ENCODE measurements around the gene UBE2O. TPM values are rescaled to one million over a fixed set of nuclear protein-coding genes. Genes with fewer than 3 reads are reported as not detected.

UBE2O gene
- total and polyA plus RNA-seq, 2 donors (not counting 3 experiments of a cell fraction or from before 2014, with no cell fraction given): 13.9 to 34.1 TPM

DNA sequence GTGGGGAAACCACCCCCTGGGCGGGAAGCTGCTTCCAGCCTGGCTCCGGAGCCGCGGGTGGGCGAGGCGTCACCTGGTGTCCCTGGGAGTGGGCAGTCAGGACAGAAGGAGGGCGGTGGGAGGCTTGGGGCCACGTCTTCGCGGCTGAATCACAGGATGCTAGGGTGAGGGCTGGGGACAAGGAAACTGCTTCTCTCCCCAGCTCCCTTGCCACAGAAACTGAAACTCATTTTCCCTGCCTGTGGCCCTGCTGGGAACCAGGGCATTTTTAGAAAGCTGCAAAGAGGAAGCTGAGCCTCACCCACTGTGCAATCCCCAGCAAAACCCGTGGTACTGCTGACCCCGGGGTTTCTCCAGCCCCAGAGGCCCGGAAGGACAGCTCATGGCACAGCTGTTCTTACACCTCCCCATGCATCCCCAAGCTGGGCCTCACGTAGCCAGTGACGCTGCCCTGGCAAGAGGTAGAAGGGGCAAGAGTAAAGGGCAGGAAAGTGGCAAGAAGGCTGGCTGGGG is 40.1 kb upstream of the UBE2O start:
- CTCF ChIA-PET: interaction anchor here (0.9 to 1.8 kb wide), 12 partner anchors 9 to 85 kb away, joined by 3 to 12 read pairs (median 4); partner anchors contain the start of genes AANAT and RHBDF2
- POLR2A ChIA-PET: no interaction called here
- peak overlapping the region; percentile 14 for H3K9ac ChIP-seq (replicated peaks; ENCODE audit: extremely low read depth, insufficient read depth, low read length)

DNA sequence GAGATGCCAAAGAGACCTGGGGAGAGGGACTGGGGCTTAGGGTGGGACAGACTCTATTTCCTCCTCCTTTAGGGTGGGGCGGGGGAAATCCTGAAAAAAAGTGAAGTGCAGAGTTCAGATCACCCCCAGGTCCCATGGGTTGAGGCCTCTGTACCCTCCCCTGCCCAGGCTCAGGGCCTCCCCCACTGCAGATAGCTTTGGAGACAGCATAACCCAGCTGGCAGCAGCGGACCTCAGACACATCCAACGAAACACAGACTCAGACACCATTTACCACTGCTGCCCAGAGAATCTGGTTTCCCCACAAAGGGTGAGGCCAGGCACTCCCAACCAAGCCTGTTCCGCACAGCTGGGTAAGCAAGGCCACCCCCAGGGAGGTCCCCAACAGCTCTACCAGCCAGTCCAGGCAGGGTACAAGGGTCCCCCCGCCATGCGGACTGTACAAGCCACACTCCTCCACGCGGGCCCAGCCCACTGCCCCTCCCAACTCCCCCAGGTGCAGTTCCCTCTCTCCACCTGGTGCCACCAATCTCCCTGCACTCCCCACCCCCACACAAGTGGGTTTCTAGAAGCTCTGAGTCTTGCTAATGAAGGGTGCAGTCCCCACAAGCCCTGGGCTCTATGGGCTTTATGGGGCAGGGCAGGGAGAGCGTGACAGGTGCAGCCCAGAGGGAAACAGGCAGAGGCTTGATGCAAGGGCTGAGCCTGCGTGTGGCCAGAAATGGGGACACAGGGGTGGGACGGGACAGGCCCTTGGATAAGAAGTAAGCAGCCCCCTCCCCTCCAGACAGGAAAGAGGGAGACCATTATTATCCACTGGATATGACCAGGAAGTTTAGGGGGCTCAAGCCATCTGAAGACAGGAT is 39.4 kb upstream of the UBE2O start:
- H3K4me3 ChIP-seq (replicated peaks in 1 of 3; ENCODE audit: insufficient read depth in 1 of 3, low read depth in 1 of 3, low read length in 3 of 3): no peak overlapping the region
- peak overlapping the region; percentile 42 for H3K27ac ChIP-seq (ENCODE audit: insufficient read depth, low read depth, low read length)
- no peaks in the 10 kb centered on the region for H3K36me3 ChIP-seq (ENCODE audit: control insufficient read depth in 2 of 2, extremely low read depth in 1 of 2, insufficient read depth in 2 of 2, low read length in 2 of 2)
- ChIA-PET CTCF (interaction anchor here (0.9 to 1.9 kb wide), 12 partner anchors 10 to 84 kb away, joined by 3 to 12 read pairs (median 4); partner anchors contain the start of genes AANAT and RHBDF2), POLR2A (no interaction called here)
- H3K9me3 ChIP-seq (replicated peaks; ENCODE audit: control insufficient read depth, insufficient read depth, low read length): no peaks in the 10 kb centered on the region
- FAIRE-seq (no peak), DNase-seq (ENCODE audit: low read depth, low spot score) (no peak)
- TF ChIP-seq JUN (IDR thresholded peaks at IDR 0.05; ENCODE audit: borderline replicate concordance, insufficient read depth, insufficient read length, low read depth): no peak
- TF ChIP-seq EZH2 (IDR thresholded peaks at IDR 0.05; ENCODE audit: borderline replicate concordance, low read depth, low read length, severe bottlenecking): no peak
- TF ChIP-seq, protein P1, sequence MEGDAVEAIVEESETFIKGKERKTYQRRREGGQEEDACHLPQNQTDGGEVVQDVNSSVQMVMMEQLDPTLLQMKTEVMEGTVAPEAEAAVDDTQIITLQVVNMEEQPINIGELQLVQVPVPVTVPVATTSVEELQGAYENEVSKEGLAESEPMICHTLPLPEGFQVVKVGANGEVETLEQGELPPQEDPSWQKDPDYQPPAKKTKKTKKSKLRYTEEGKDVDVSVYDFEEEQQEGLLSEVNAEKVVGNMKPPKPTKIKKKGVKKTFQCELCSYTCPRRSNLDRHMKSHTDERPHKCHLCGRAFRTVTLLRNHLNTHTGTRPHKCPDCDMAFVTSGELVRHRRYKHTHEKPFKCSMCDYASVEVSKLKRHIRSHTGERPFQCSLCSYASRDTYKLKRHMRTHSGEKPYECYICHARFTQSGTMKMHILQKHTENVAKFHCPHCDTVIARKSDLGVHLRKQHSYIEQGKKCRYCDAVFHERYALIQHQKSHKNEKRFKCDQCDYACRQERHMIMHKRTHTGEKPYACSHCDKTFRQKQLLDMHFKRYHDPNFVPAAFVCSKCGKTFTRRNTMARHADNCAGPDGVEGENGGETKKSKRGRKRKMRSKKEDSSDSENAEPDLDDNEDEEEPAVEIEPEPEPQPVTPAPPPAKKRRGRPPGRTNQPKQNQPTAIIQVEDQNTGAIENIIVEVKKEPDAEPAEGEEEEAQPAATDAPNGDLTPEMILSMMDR (IDR thresholded peaks at IDR 0.05; ENCODE audit: extremely low read depth in 1 of 2, insufficient read depth in 1 of 2, low read depth in 1 of 2, low read length in 2 of 2): no peak
- no peak for TF ChIP-seq POLR2A (IDR thresholded peaks at IDR 0.05; ENCODE audit: low read depth, low read length)
- no peak for TF ChIP-seq FOS (IDR thresholded peaks at IDR 0.05; ENCODE audit: borderline replicate concordance, insufficient read depth, low read length)
- TF ChIP-seq, protein P2, sequence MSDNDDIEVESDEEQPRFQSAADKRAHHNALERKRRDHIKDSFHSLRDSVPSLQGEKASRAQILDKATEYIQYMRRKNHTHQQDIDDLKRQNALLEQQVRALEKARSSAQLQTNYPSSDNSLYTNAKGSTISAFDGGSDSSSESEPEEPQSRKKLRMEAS (IDR thresholded peaks at IDR 0.05; ENCODE audit: insufficient read depth, insufficient read length): no peak
- TF ChIP-seq MYC (IDR thresholded peaks at IDR 0.05; ENCODE audit: low read depth, low read length): no peak
- no peak for TF ChIP-seq GATA2 (IDR thresholded peaks at IDR 0.05; ENCODE audit: insufficient read depth, insufficient read length, low read depth, low read length)
- TF ChIP-seq POLR2AphosphoS5 (IDR thresholded peaks at IDR 0.05; ENCODE audit: insufficient read depth, low read depth, low read length): no peak
- H3K79me2 ChIP-seq (ENCODE audit: control insufficient read depth, insufficient read depth, low read length): peaks cover 3% of the 10 kb centered on the region
- dilution Hi-C loops (cut with MboI; ENCODE audit: extremely low pct_ligation_motif_present, low sequenced_read_pairs): no loop called here
- no peaks in the 10 kb centered on the region for H3K9me1 ChIP-seq (replicated peaks; ENCODE audit: control insufficient read depth, extremely low read depth, insufficient read depth, low read length)
- H2AFZ ChIP-seq (ENCODE audit: low read depth, low read length): no peak overlapping the region
- peak overlapping the region; percentile 6 for H3K4me2 ChIP-seq (ENCODE audit: insufficient read depth, low read length)
- no peaks in the 10 kb centered on the region for H4K20me1 ChIP-seq (replicated peaks; ENCODE audit: control insufficient read depth, extremely low read depth, insufficient read depth, low read length)
- BruUV-seq (replicated peaks): no TSS peak
- intact Hi-C loops (cut with micrococcal nuclease): no loop called here
- H3K9ac ChIP-seq (replicated peaks; ENCODE audit: extremely low read depth, insufficient read depth, low read length): peak overlapping the region; percentile 14
- H3K4me1 ChIP-seq (ENCODE audit: control insufficient read depth, extremely low read depth, insufficient read depth, low read length): peaks cover 20% of the 10 kb centered on the region
- H3K27me3 ChIP-seq (ENCODE audit: control insufficient read depth in 2 of 2, insufficient read depth in 2 of 2, low read length in 2 of 2): no peaks in the 10 kb centered on the region

More for the DNA sequence above, 40.1 kb upstream of the UBE2O start:
- intact Hi-C loops (cut with micrococcal nuclease): loop anchor here (1.0 kb wide), 2 partner anchors 8 kb away; partner anchors contain the start of gene RHBDF2
- FAIRE-seq: peak; percentile 95
- Histone ChIP-seq H3K79me2 (ENCODE audit: control insufficient read depth, insufficient read depth, low read length) (peaks cover 7% of the 10 kb centered on the region), H3K4me1 (ENCODE audit: control insufficient read depth, extremely low read depth, insufficient read depth, low read length) (peaks cover 27% of the 10 kb centered on the region), H3K4me2 (ENCODE audit: insufficient read depth, low read length) (peak overlapping the region; percentile 6), H3K27ac (ENCODE audit: insufficient read depth, low read depth, low read length) (peak overlapping the region; percentile 42), H2AFZ (ENCODE audit: low read depth, low read length) (no peak overlapping the region), H3K9me1 (replicated peaks; ENCODE audit: control insufficient read depth, extremely low read depth, insufficient read depth, low read length) (no peaks in the 10 kb centered on the region), H3K27me3 (ENCODE audit: control insufficient read depth in 2 of 2, insufficient read depth in 2 of 2, low read length in 2 of 2) (no peaks in the 10 kb centered on the region), H3K4me3 (replicated peaks in 1 of 3; ENCODE audit: insufficient read depth in 1 of 3, low read depth in 1 of 3, low read length in 3 of 3) (no peak overlapping the region), H3K36me3 (ENCODE audit: control insufficient read depth in 2 of 2, extremely low read depth in 1 of 2, insufficient read depth in 2 of 2, low read length in 2 of 2) (no peaks in the 10 kb centered on the region), H4K20me1 (replicated peaks; ENCODE audit: control insufficient read depth, extremely low read depth, insufficient read depth, low read length) (no peaks in the 10 kb centered on the region), H3K9me3 (replicated peaks; ENCODE audit: control insufficient read depth, insufficient read depth, low read length) (no peaks in the 10 kb centered on the region)
- BruUV-seq (replicated peaks): no TSS peak
- dilution Hi-C loops (cut with MboI; ENCODE audit: extremely low pct_ligation_motif_present, low sequenced_read_pairs): no loop called here
- TF ChIP-seq GATA2 (IDR thresholded peaks at IDR 0.05; ENCODE audit: insufficient read depth, insufficient read length, low read depth, low read length) (no peak), FOS (IDR thresholded peaks at IDR 0.05; ENCODE audit: borderline replicate concordance, insufficient read depth, low read length) (peak; percentile 75), POLR2AphosphoS5 (IDR thresholded peaks at IDR 0.05; ENCODE audit: insufficient read depth, low read depth, low read length) (peak; percentile 67)
- peak; percentile 59 for DNase-seq (ENCODE audit: low read depth, low spot score)
